GM18951 (cell line): ENCODE data around the gene SHISA5.
A peak's percentile ranks its signal among the peaks of the same experiment; 100 is the strongest.

Experiments
- POLR2A ChIP-seq: IDR thresholded peaks from 4 replicates; pipeline ENCODE4 v1.6.1; 2011; ENCODE audit warnings: mild to moderate bottlenecking; ENCODE audit not compliant: insufficient read length, insufficient read depth; ENCODE audit errors: extremely low read depth
- in situ Hi-C: fragments of 300-500 bp; cut with MboI; formaldehyde crosslinking; loops from one replicate; pipeline ENCODE4 v1.12.0; 2022; ENCODE audit warnings: low sequenced_read_pairs, mixed read lengths, inconsistent platforms; ENCODE audit not compliant: unreplicated experiment

The SHISA5 gene

DNA sequence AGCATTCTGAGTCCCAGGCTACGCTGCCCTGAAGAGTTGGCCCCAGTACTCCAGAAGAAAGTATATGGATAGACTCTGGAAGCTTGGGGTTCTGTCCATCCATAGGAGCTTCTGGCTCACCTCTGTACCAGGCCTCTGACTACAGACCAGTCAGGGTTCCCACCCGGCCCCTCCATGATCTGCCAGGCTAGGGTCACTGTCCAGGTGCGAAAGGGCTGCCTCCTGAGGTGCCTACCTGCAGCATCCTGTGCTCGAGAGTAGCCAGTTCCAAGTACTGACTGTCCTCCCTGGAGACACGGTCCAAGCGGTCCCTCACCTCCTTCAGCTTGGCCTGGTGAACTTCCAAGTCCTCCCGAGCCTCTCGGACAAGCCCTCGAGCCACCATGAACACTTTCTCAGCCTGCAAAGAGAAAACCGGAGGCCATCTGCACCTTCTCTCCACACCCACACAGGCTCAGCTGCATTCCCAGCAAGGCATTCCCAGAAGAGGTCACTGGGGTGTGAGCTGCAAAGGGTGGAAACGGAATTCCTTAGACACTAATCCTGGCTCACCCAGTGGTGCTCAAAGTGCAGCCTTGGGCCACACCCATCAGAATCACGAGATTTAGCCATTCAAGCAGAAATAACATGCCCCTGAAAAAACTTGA lies 70.4 kb downstream of the SHISA5 start:
- in situ Hi-C loops = loop anchor here (10.0 kb wide), 1 partner anchor 159 kb away; no protein-coding TSS in a partner anchor

DNA sequence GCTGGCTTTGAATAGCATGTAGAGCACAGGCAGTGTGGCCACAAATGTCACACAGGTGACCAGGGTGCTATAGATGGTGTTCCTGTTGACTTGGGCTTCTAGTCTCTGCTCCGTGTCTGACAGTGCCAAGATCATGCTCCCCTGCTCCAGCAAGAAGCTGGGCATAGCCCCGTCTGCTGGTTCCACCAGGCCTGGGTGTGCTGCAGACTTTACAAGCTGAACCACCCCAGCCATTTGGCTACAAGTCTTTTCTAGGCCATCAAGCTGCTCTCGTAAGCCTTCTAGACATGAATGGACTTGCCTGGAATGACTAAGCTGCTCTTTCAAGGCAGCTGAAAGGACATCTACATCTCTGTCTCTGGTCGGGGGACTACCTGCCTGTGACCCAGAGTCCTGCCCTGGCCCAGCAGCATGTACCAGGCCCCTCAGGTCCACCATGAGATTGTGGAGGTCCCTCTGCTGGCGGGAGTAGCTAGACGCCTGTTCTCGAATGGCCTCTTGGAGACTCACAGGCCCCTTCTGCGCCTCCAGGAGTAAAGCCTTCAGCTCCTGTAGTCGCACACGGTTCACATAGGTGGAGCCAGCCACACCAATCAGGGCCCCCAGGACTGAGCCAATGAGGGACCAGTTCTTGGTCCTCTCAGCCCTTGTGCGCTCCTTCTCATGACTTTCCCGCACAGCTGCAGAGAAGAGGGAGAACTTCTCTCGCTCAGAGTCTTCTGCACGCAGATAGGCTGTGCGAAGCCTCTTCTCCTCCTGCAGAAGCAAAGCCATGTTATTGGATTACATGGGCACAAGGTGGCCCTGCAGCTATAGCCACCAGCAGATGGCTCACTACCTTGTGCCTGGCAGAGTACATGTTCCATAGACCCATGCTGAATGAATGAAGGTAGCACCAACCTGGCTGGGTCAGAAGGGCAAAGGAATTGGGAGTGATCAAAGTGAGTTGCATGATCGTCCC lies 71.3 kb downstream of the SHISA5 start:
- in situ Hi-C loops = loop anchor here (10.0 kb wide), 1 partner anchor 158 kb away; no protein-coding TSS in a partner anchor

More for the DNA sequence above, 70.4 kb downstream of the SHISA5 start:
- TF ChIP-seq POLR2A = no peak

DNA sequence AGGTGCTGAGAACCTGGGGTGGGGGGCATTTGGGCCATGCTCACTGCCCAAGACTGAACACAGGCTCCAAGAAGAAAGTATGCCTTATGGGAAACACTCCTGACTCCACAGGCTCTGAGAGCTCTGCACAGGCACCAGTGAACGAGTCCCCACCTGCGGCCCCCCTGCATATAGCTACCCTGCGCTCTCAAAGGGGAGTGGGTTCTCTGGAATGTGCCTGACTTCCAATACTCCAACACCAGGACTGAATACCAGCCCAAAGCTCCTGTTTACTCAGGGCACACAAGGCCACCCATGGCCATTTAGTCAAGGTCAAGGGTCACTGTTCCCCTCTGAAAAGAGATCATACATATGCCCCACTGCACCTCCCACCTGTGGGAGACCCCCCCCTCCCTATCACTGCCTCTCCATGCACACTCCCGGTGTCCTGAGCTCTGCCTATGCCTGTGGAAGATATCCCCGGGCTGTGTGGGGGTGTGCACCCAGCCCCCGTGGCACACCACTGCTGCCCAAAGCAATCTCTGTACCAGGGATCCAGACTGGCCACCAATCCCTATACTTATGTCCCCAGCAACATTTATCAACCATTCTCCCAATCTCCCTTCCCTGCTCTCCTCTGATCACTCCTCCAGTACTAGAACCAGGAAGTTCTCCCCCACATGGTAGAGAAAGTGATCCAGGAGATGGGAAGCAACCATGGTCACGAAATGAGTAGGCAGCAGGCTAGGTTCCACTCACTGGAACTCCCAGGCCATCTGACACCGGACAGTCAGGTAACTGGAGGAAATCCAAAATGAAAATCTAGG lies 72.5 kb downstream of the SHISA5 start:
- no peak for TF ChIP-seq POLR2A
- in situ Hi-C loops = loop anchor here (10.0 kb wide), 1 partner anchor 157 kb away; no protein-coding TSS in a partner anchor

More for the DNA sequence above, 71.3 kb downstream of the SHISA5 start:
- TF ChIP-seq POLR2A = no peak

DNA sequence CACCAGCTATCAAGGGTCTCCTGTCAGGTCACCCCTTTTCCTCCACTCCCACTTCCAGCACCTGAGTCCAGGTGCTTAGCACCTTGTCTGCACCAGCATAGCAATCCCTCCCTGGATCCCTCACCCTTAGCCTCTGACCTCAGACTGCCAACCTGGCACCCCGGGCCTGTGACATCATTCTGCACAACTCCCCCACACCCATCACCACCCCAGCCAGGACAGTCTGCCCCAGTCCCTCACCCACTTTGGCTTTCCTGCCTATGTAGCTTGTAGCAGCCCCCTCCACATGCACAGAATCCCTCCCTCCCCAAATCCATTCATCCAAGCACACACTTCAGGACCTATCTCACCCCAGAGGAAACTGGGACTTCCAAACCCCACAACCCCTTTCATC lies 73.3 kb downstream of the SHISA5 start:
- in situ Hi-C loops = loop anchor here (10.0 kb wide), 1 partner anchor 156 kb away; no protein-coding TSS in a partner anchor
- TF ChIP-seq POLR2A = no peak

DNA sequence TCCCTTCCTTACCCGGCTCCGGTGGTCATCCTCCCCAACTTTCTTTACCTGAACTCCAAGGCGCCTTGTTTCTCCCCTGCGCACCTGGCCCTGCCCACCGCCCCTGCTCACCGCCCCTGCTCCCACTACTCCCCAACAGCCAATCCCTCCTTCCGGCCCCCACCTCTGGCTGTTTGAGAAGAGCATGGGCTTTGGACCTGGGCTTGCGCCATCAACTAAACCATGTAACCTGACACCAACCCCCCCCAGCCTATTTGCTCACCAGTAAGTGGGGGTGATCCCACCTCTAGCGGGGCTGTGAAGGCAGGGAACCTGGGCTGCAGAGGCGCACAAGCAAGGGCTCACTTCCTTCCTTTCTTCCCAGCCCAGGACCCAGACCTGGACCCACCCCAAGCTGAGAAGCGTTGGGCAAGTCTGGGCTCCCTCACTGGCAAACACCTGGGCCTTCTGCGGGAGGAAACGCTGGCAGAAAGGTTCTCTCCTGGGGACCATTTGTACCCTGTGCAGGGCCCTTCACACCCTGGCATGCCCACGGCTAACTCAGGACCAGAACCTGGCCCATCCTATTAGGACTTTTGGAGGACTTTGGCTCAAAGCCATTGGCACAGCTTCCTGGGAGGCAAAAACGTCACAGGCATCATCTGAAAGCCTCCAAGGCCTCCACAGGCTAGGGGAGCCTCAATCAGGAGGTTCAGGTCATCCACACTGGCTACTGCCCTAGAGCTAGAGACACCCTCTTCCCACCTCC lies 73.8 kb downstream of the SHISA5 start, which contains the start of gene PLXNB1:
TSS of gene PLXNB1 (minus strand) at position 127 of the 748 bp plus-strand sequence. CDS start 5,475 bp downstream, outside the sequence.
- TF ChIP-seq POLR2A = no peak
- in situ Hi-C loops = loop anchor here (10.0 kb wide), 1 partner anchor 155 kb away; no protein-coding TSS in a partner anchor

DNA sequence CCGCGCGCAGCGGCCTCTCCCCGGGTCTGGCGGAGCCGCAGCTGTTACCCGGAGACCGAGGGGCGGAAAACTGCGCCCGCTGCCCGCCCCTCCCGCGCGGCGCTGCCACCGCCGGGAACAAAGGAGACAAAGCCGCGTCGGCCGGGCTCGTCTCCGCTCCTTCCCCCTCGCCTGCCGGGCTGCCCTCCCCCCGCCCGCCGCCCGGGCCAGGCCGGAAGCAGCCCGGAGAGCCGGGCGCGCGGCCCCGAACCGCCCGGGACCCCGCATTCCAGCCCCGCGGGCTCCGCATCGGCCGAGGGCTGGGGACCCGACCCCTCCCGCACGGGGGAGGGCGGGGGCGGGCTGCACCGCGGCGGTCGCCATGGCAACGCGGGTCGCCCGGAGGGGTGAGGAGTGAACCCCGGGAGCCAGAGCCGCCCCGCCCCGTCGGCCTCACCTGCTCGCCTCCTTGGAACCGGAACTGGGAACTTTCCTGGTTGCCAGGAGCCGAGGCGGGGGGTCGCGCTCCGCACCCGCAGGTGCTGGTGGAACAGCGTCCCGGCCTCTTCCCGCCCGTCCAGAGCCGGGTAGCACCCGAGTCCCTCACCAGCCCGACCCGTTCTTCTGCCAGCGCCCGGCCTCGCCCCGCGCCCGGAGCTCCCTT lies 74.5 kb downstream of the SHISA5 start:
- TF ChIP-seq POLR2A = peak; percentile 46
- in situ Hi-C loops = no loop called here

DNA sequence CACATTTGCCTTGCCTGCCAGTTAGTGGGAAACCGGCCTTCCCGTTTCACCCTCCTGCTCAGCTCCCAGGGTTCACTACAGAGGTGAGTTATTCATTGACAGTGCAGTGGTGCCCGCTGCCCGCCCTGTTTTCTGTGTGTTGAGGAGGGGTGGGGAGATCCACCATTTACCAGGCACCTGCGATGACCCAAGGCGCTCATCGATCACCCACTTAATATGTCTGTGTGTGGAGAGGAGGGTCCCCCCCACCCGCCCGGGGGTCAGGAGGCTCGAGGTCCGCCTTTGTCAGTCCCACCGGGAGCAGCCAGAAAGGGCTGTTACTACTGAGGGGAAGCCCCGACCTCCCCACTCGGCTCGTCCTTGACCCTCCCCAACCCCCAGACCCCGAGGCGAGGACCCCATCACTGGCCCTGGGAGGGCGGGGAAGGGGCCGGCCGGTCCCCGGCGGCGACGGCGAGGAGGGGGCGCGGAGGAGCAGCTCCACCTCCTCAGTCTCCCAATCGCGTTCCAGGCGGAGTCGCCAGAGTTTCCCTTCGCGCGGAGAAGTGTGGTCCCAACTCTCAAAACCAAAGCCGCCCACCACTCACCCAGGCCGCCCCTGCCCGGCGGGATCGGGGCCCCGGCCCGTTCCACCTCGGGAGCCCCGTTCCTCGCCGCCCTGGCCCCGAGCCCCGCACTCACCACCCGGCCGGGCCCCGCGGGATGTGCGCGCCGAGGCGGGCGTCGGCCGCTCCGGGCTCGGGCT lies 75.2 kb downstream of the SHISA5 start:
- in situ Hi-C loops = no loop called here
- TF ChIP-seq POLR2A = no peak

DNA sequence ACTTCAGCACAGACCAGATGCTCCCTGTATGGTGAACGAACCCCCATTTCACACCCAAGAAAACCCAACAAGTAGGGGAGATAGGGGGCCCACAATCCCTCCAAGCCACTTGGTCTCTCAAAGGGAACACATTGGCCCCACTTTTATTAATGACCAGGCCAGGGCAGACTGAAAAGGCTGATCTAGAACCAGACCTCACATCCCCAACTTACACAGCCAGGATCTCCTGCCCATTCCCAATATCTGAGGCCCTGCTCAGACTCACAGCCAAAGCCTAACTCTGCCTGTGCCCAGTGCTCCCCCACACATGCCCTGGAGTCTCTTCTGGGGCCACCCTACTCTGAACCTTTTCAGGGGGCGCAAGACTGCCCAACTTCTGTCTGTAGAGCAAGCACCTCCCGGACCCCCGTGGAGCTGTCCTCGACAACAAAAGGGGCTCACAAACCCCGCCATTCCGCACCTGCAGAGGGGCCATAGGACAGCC lies 75.8 kb downstream of the SHISA5 start:
- in situ Hi-C loops = no loop called here

DNA sequence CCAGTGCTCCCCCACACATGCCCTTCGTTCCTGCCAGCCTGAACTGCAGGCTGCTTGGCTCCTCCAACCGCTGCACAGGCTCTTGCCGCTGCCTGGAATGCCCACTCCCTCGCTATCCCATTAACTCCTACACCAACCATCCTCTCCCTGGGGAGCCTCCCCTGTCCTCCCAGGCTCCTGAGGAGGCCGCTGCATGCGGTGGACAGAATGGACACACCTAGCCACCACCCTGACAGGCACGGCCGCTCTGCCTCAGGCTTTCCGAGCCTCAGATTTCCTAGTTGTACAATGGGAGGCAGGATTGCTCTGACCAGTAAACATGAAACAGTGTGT lies 76.4 kb downstream of the SHISA5 start:
- in situ Hi-C loops = no loop called here

More for the DNA sequence above, 75.8 kb downstream of the SHISA5 start:
- TF ChIP-seq POLR2A = no peak

DNA sequence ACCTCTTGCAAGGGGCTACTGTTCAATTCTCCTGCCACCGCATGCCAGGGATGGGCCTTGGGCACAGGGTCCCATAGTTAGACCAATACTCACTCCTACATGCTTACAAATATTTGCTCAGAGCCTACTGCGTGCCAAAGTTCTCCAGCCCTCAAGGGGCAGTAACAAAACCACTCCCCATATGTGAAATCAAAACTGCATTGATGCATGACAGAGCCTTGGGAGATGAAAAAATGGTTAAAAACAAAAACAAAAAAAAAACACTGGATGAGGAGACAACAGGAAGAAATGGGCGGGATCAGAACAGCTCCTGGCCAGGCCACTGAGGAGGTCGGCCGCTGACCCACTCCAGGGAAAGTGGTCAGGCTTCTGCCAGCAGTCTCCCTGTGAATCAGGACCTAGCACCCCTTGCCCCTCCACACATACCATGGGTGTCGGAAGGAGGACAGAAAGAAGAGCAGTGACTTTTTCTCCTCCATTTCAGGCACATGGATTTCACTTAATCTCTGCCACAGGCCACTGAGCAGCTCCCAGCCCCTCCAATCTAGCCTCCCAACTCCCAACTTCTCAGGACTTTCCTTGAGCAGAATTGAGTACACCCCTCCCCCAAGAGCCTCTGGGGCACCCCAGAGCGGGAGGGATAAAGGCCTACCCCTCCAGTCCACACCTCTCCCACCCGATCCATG lies 76.9 kb downstream of the SHISA5 start:
- TF ChIP-seq POLR2A = no peak
- in situ Hi-C loops = no loop called here

More for the DNA sequence above, 76.4 kb downstream of the SHISA5 start:
- no peak for TF ChIP-seq POLR2A

DNA sequence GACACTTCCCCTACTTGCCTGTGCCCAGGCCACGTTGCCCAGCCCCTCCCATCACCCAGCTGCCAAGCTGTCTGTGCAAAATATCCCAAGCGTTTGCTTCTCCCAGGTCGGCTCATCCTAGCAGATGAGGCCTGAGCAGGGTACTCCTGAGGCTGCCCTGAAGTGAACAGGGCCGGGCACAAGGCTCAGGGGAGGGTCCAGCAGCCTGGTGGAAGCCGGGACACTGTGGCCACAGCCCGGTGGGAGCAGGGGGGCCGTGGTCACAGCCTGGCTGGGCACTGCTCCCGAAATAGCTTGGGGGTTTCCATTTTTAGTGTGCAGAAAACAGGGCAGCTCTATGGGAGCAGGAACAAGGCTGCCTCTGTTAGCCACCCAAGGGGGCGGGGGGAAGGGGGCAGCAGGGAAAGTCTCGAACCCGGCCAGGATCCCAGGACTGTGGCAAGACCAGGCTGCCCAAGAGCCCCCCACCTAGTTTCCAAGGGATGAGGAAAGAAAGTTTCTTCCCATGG lies 77.5 kb downstream of the SHISA5 start:
- in situ Hi-C loops = no loop called here
- TF ChIP-seq POLR2A = no peak
